K562 (cell line): Measurements from ENCODE around the gene KHDC1. TPM values are rescaled to one million over a fixed set of nuclear protein-coding genes. Genes with fewer than 3 reads are reported as not detected.

Source experiments
- ATAC-seq: fragments of 200-7000 bp; cut with Tn5 transposase; 3 replicates; pipeline ENCODE4 v1.9.1; 2020; ENCODE audit warnings: moderate library complexity
- BruUV-seq: library from RNA; stranded (reverse); fragments of 400-500 nt; replicated peaks from 2 replicates; lab custom pipeline; 2021; lab: Mats Ljungman, UMichigan
- CTCF ChIA-PET: fragments of 300-600 bp; formaldehyde crosslinking; extraction: SDS; loops from one replicate; lab custom pipeline; 2021; ENCODE audit warnings: low intra/inter-chr PET ratio; lab: Yijun Ruan, JAX
- POLR2A ChIA-PET: fragments of 300-600, 350-650 bp; sonication (Branson Sonifier 250); formaldehyde crosslinking; extraction: SDS; loops from one replicate; lab custom pipeline; 2021; ENCODE audit warnings: antibody characterized with exemption, inconsistent platforms; lab: Yijun Ruan, JAX
- DNase-seq, 4 experiments: peaks; one replicate each; pipeline versions ENCODE4 v3.0.0 to v3.0.0-alpha.2; 2011 to 2018; ENCODE audit warnings: low spot score in 3 of 4, mixed read lengths in 3 of 4; ENCODE audit errors: extremely low read depth in 1 of 4
- FAIRE-seq: peaks from 2 replicates; lab custom pipeline; 2011; peaks lifted over from hg19 to GRCh38; lab: Jason Lieb, UNC
- H2AFZ ChIP-seq: 2 replicates; pipeline ENCODE4 v1.6.0; 2011; ENCODE audit warnings: low read depth, low read length, control low read depth, inconsistent platforms
- H3K27ac ChIP-seq: fragments of 200-600 bp; 3 replicates; pipeline ENCODE4 v1.8.0; 2011; ENCODE audit warnings: low read depth, mild to moderate bottlenecking, control low read depth, inconsistent platforms, low read length, moderate library complexity, mixed read lengths; ENCODE audit errors: extremely low read depth
- H3K27me3 ChIP-seq, 2 experiments: fragments of 300-600 bp in 1 of 2; 2 replicates in 1 of 2; 3 replicates in 1 of 2; pipeline versions ENCODE4 v1.6.0 to v1.8.0; 2011; ENCODE audit warnings: inconsistent platforms in 2 of 2, low read length in 2 of 2, mild to moderate bottlenecking in 1 of 2, mixed read lengths in 1 of 2, moderate library complexity in 1 of 2; ENCODE audit not compliant: control insufficient read depth in 2 of 2, insufficient read depth in 2 of 2
- H3K36me3 ChIP-seq: fragments of 300-600 bp; 3 replicates; pipeline ENCODE4 v1.8.0; 2011; ENCODE audit warnings: mild to moderate bottlenecking, low read length, inconsistent platforms; ENCODE audit not compliant: control insufficient read depth, insufficient read depth
- H3K4me1 ChIP-seq, 2 experiments: fragments of 200-600 bp in 1 of 2; replicated peaks in 1 of 2; 2 replicates in 1 of 2; 3 replicates in 1 of 2; pipeline versions ENCODE4 v1.5.1 to v1.8.0; 2011; ENCODE audit warnings: inconsistent platforms in 2 of 2, low read length in 2 of 2, mild to moderate bottlenecking in 1 of 2, mixed read lengths in 1 of 2, moderate library complexity in 1 of 2; ENCODE audit not compliant: control insufficient read depth in 2 of 2, insufficient read depth in 2 of 2
- H3K4me2 ChIP-seq: 2 replicates; pipeline ENCODE4 v1.6.1; 2011; ENCODE audit warnings: low read length, control low read depth, inconsistent platforms, mixed read lengths; ENCODE audit not compliant: insufficient read depth
- H3K4me3 ChIP-seq: fragments of 200-600 bp; sonication (generic), shearing (Covaris generic); 2 replicates; pipeline ENCODE4 v1.5.1; 2016; ENCODE audit warnings: control low read depth, inconsistent platforms
- H3K79me2 ChIP-seq: fragments of 200-600 bp; 3 replicates; pipeline ENCODE4 v1.8.0; 2011; ENCODE audit warnings: low read length, inconsistent platforms; ENCODE audit not compliant: control insufficient read depth, insufficient read depth
- H3K9ac ChIP-seq, 2 experiments: 2 replicates each; pipeline versions ENCODE4 v1.6.0 to v1.6.1; 2011; ENCODE audit warnings: low read depth in 2 of 2, low read length in 2 of 2, control low read depth in 1 of 2, inconsistent platforms in 1 of 2, mild to moderate bottlenecking in 1 of 2, mixed read lengths in 1 of 2; ENCODE audit not compliant: insufficient read depth in 1 of 2
- H3K9me1 ChIP-seq: one replicate; pipeline ENCODE4 v1.6.0; 2011; ENCODE audit warnings: inconsistent platforms, mild to moderate bottlenecking, low read length, moderate library complexity; ENCODE audit not compliant: control insufficient read depth, insufficient read depth
- H3K9me3 ChIP-seq: replicated peaks from 2 replicates; pipeline ENCODE4 v1.5.1; 2011; ENCODE audit warnings: low read depth, low read length, inconsistent platforms; ENCODE audit not compliant: control insufficient read depth, insufficient read depth
- H4K20me1 ChIP-seq: replicated peaks from 2 replicates; pipeline ENCODE4 v1.6.1; 2011; ENCODE audit warnings: low read length, inconsistent platforms, mixed read lengths; ENCODE audit not compliant: control insufficient read depth, insufficient read depth
- BACH1 ChIP-seq: fragments of 200-800 bp; sonication (Bioruptor generic); IDR thresholded peaks from 2 replicates; pipeline ENCODE4 v1.6.1; 2016; ENCODE audit warnings: missing genetic modification characterization, missing compliant biosample characterization
- BHLHE40 ChIP-seq: IDR thresholded peaks from 2 replicates; pipeline ENCODE4 v1.6.1; 2011; ENCODE audit warnings: low read length, improper control_type of control experiment
- CBFA2T3 ChIP-seq: fragments of 450-650 bp; IDR thresholded peaks from 2 replicates; pipeline ENCODE4 v1.6.1; 2017
- HNRNPLL ChIP-seq: fragments of 200-400 bp; formaldehyde crosslinking; IDR thresholded peaks from 2 replicates; pipeline ENCODE4 v1.6.1; 2017; ENCODE audit warnings: low read length, low read depth, mild to moderate bottlenecking; ENCODE audit not compliant: poor library complexity, severe bottlenecking
- HNRNPUL1 ChIP-seq: fragments of 200-400 bp; formaldehyde crosslinking; IDR thresholded peaks from 2 replicates; pipeline ENCODE4 v1.6.1; 2017; ENCODE audit warnings: low read length
- KAT7 ChIP-seq: sonication (generic); formaldehyde crosslinking; IDR thresholded peaks from 2 replicates; pipeline ENCODE4 v1.8.0; 2022; ENCODE audit warnings: missing genetic modification reagents, mild to moderate bottlenecking, borderline replicate concordance
- KDM1A ChIP-seq, 2 experiments: fragments of 450-650 bp; IDR thresholded peaks; 2 replicates each; pipeline ENCODE4 v1.6.1; 2016; ENCODE audit warnings: mild to moderate bottlenecking in 2 of 2
- NONO ChIP-seq, 2 experiments: fragments of 200-400 bp in 1 of 2; fragments of 450-650 bp in 1 of 2; formaldehyde crosslinking in 1 of 2; IDR thresholded peaks; 2 replicates each; pipeline ENCODE4 v1.6.1; 2017; ENCODE audit warnings: low read depth in 2 of 2, mild to moderate bottlenecking in 2 of 2, moderate library complexity in 2 of 2, low read length in 1 of 2
- NR2C2 ChIP-seq, 2 experiments: fragments of 200-800 bp in 1 of 2; sonication (Bioruptor generic) in 1 of 2; sonication (generic) in 1 of 2; formaldehyde crosslinking in 1 of 2; IDR thresholded peaks; 2 replicates each; pipeline versions ENCODE4 v1.6.1 to v1.8.0; 2016 to 2022; ENCODE audit warnings: mild to moderate bottlenecking in 1 of 2, missing compliant biosample characterization in 1 of 2, missing genetic modification characterization in 1 of 2, missing genetic modification reagents in 1 of 2
- U2AF2 ChIP-seq: fragments of 200-400 bp; formaldehyde crosslinking; optimal IDR thresholded peaks from 2 replicates; pipeline ENCODE3; 2017; ENCODE audit warnings: low read depth, mild to moderate bottlenecking, low read length
- ZNF121 ChIP-seq: sonication (generic); formaldehyde crosslinking; conservative IDR thresholded peaks from 2 replicates; pipeline ENCODE4 v1.8.0; 2022; ENCODE audit warnings: missing genetic modification reagents
- ZNF431 ChIP-seq: sonication (generic); formaldehyde crosslinking; IDR thresholded peaks from 2 replicates; pipeline ENCODE4 v1.8.0; 2022; ENCODE audit warnings: mild to moderate bottlenecking, missing genetic modification reagents
- WGBS: fragments of 100-300 bp; shearing (Covaris generic); methylation state at CpG from one replicate; pipeline ENCODE4 v1.1.6; 2016; ENCODE audit warnings: low coverage, mixed read lengths; ENCODE audit not compliant: insufficient coverage; ENCODE audit errors: missing lambda C conversion rate; 5-methylcytosine and 5-hydroxymethylcytosine counted together
- in situ Hi-C: fragments of 300-500 bp; cut with MboI; formaldehyde crosslinking; loops from 4 replicates; pipeline ENCODE4 v1.15.0; 2018; ENCODE audit warnings: inconsistent platforms, mixed read lengths
- intact Hi-C: fragments of 100-400 bp; cut with micrococcal nuclease; formaldehyde crosslinking; loops from 2 replicates; pipeline ENCODE4 v1.14.2; 2022
- polyA plus RNA-seq, 8 experiments: library from polyadenylated mRNA; depleted of rRNA in 4 of 8; stranded (reverse) in 5 of 8; unstranded in 3 of 8; fragments of >200 nt; fragmentation: Nextera tagmentation in 2 of 8; fragmentation: Illumina TruSeq in 1 of 8; extraction: Ambion mirVana in 2 of 8; extraction: Trizol in 1 of 8; gene quantifications; 2 replicates each; pipeline versions ENCODE4 v1.2.1 to v1.2.3, GENCODE V29; 2011 to 2014; ENCODE audit warnings: inconsistent platforms in 1 of 8, missing spikeins in 1 of 8
- total RNA-seq, 7 experiments: library from RNA; depleted of rRNA in 6 of 7; stranded (reverse); fragments of >200 nt in 6 of 7; fragmentation: Illumina TruSeq in 2 of 7; extraction: Trizol in 2 of 7; gene quantifications; 2 replicates each; pipeline versions ENCODE4 v1.2.1 to v1.2.3, GENCODE V29; 2011 to 2021; ENCODE audit warnings: low replicate concordance in 1 of 7
- TF ChIP-seq, protein P1 (sequence below): fragments of 150-350 bp; IDR thresholded peaks from 2 replicates; pipeline ENCODE4 v1.6.1; 2014; ENCODE audit warnings: low read depth, mild to moderate bottlenecking, low read length, borderline replicate concordance
- TF ChIP-seq, protein P2 (sequence below): sonication (generic); formaldehyde crosslinking; IDR thresholded peaks from 2 replicates; pipeline ENCODE4 v1.8.1; 2023; ENCODE audit warnings: mild to moderate bottlenecking, missing genetic modification reagents

KHDC1 gene
- total and polyA plus RNA-seq, 9 of the 15 experiments (the other 6 are each of a cell fraction or from before 2014, with no cell fraction given) = 2.5 to 19.5 (median 8.0) TPM

DNA sequence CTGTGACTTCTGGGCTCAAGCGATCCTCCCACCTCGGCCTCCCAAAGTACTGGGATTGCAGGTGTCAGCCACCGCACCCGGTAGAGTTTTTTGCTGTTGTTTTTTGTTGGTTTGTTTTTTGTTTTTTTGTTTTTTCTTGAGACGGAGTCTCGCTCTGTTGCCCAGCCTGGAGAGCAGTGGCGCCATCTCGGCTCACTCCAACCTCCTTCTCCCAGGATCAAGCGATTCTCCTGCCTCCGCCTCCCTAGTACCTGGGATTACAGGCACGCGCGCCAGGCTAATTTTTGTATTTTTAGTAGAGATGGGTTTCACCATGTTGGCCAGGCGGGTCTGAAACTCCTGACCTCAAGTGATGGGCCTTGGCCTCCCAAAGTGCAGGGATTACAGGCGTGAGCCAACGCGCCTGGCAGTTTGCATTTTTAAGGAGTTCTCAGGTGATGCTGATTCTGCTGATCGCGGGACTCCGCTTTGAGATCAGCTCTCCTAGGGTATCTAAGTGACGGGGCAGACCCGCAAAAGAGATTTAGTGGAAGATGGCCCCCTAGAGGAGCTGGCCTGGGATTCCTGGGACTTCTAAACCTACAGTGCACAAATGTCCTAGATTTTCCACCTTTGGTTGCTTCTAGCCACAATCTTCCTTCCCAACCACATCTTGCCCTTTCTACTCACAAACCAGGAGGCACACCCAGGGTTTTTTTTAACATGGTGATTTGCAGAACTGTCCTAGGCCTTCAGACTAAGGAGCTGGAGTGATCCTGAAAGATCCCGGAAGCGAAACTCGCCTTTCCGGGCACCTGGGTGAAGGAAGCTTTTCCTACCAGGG is 45.9 kb upstream of the KHDC1 start:
- Histone ChIP-seq H3K9me1 (no peaks in the 10 kb centered on the region), H3K4me1 (peaks cover 0 to 28% of the 10 kb centered on the region in 2 experiments; a peak in 3 of 5 replicates), H2AFZ (peak overlapping the region; percentile 98), H3K79me2 (peaks cover 37% of the 10 kb centered on the region), H3K9ac (peak overlapping the region; percentile 79 to 96), H3K4me2 (peak overlapping the region; percentile 94), H3K27me3 (no peaks in the 10 kb centered on the region), H3K9me3 (no peaks in the 10 kb centered on the region), H3K27ac (peak overlapping the region; percentile 75), H4K20me1 (no peaks in the 10 kb centered on the region), H3K4me3 (peak overlapping the region; percentile 60), H3K36me3 (no peaks in the 10 kb centered on the region)
- no TSS peak for BruUV-seq
- intact Hi-C loops = no loop called here
- POLR2A ChIA-PET = interaction anchor here (0.6 to 1.4 kb wide), 10 partner anchors 9 to 293 kb away, joined by 3 to 9 read pairs (median 3); no protein-coding TSS in a partner anchor
- DNase-seq (peak; percentile 52 to 68 (median 62)), FAIRE-seq (peak; percentile 15), ATAC-seq (peak; percentile 68)
- CTCF ChIA-PET = no interaction called here
- in situ Hi-C loops = no loop called here
- WGBS = 51% methylated on average over 22 of the region's 26 CpGs
- TF ChIP-seq HNRNPUL1 = no peak
- TF ChIP-seq ZNF431 = no peak
- no peak for TF ChIP-seq BACH1 (tag)
- TF ChIP-seq, protein P1, sequence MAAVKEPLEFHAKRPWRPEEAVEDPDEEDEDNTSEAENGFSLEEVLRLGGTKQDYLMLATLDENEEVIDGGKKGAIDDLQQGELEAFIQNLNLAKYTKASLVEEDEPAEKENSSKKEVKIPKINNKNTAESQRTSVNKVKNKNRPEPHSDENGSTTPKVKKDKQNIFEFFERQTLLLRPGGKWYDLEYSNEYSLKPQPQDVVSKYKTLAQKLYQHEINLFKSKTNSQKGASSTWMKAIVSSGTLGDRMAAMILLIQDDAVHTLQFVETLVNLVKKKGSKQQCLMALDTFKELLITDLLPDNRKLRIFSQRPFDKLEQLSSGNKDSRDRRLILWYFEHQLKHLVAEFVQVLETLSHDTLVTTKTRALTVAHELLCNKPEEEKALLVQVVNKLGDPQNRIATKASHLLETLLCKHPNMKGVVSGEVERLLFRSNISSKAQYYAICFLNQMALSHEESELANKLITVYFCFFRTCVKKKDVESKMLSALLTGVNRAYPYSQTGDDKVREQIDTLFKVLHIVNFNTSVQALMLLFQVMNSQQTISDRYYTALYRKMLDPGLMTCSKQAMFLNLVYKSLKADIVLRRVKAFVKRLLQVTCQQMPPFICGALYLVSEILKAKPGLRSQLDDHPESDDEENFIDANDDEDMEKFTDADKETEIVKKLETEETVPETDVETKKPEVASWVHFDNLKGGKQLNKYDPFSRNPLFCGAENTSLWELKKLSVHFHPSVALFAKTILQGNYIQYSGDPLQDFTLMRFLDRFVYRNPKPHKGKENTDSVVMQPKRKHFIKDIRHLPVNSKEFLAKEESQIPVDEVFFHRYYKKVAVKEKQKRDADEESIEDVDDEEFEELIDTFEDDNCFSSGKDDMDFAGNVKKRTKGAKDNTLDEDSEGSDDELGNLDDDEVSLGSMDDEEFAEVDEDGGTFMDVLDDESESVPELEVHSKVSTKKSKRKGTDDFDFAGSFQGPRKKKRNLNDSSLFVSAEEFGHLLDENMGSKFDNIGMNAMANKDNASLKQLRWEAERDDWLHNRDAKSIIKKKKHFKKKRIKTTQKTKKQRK = no peak
- TF ChIP-seq NR2C2 (CRISPR knock-in tag; IDR thresholded peaks at IDR 0.05) = no peak
- TF ChIP-seq NR2C2 (tag; IDR thresholded peaks at IDR 0.05) = peak; percentile 87
- no peak for TF ChIP-seq BHLHE40
- no peak for TF ChIP-seq CBFA2T3
- TF ChIP-seq NONO (IDR thresholded peaks at IDR 0.05; ENCODE audit: low read depth in 2 of 2, low read length in 1 of 2) = 0 out of 4 replicates have a peak, but pooled peaks of 1 of the 2 experiments have one; percentile 37
- TF ChIP-seq ZNF121 (CRISPR knock-in tag) = 0 out of 2 replicates have a peak, but pooled peaks have one; percentile 7
- peak; percentile 6 for TF ChIP-seq HNRNPLL
- TF ChIP-seq KDM1A (IDR thresholded peaks at IDR 0.05) = peak in 1 of 2 experiments; percentile 53; a peak in 1 of 4 replicates
- TF ChIP-seq KAT7 = peak; percentile 24; the same call in 1 of the 2 replicates
- TF ChIP-seq, protein P2, sequence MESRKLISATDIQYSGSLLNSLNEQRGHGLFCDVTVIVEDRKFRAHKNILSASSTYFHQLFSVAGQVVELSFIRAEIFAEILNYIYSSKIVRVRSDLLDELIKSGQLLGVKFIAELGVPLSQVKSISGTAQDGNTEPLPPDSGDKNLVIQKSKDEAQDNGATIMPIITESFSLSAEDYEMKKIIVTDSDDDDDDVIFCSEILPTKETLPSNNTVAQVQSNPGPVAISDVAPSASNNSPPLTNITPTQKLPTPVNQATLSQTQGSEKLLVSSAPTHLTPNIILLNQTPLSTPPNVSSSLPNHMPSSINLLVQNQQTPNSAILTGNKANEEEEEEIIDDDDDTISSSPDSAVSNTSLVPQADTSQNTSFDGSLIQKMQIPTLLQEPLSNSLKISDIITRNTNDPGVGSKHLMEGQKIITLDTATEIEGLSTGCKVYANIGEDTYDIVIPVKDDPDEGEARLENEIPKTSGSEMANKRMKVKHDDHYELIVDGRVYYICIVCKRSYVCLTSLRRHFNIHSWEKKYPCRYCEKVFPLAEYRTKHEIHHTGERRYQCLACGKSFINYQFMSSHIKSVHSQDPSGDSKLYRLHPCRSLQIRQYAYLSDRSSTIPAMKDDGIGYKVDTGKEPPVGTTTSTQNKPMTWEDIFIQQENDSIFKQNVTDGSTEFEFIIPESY (CRISPR knock-in tag) = peak; percentile 54; the same call in 1 of the 2 replicates
- TF ChIP-seq U2AF2 = no peak
